ENCODE data around the gene TRAPPC3L. TPM values are rescaled to one million over a fixed set of nuclear protein-coding genes. Genes with fewer than 3 reads are reported as not detected.
A peak's percentile ranks its signal among the peaks of the same experiment; 100 is the strongest.

The TRAPPC3L gene
- total and polyA plus RNA-seq, 9 of the 15 experiments (the other 6 are each of a cell fraction or from before 2014, with no cell fraction given): not detected

GRCh38 chr6:116571683-116572000, 26.2 kb upstream of the TRAPPC3L start (continued):
- TF ChIP-seq, protein P1, sequence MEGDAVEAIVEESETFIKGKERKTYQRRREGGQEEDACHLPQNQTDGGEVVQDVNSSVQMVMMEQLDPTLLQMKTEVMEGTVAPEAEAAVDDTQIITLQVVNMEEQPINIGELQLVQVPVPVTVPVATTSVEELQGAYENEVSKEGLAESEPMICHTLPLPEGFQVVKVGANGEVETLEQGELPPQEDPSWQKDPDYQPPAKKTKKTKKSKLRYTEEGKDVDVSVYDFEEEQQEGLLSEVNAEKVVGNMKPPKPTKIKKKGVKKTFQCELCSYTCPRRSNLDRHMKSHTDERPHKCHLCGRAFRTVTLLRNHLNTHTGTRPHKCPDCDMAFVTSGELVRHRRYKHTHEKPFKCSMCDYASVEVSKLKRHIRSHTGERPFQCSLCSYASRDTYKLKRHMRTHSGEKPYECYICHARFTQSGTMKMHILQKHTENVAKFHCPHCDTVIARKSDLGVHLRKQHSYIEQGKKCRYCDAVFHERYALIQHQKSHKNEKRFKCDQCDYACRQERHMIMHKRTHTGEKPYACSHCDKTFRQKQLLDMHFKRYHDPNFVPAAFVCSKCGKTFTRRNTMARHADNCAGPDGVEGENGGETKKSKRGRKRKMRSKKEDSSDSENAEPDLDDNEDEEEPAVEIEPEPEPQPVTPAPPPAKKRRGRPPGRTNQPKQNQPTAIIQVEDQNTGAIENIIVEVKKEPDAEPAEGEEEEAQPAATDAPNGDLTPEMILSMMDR (IDR thresholded peaks at IDR 0.05 in 2 of 3, conservative IDR thresholded peaks at IDR 0.05 in 1 of 3; ENCODE audit: insufficient read depth in 2 of 3, low read depth in 1 of 3, low read length in 3 of 3): 0 out of 6 replicates have a peak, but pooled peaks of 1 of the 3 experiments have one; percentile 1
- peak; percentile 18; the same call in 1 of the 2 replicates for TF ChIP-seq ZEB2 (IDR thresholded peaks at IDR 0.05)
- no peak for TF ChIP-seq DEAF1 (CRISPR knock-in tag; IDR thresholded peaks at IDR 0.05)
- no peak for TF ChIP-seq POLR2A (conservative IDR thresholded peaks at IDR 0.05)
- TF ChIP-seq NKRF (IDR thresholded peaks at IDR 0.05; ENCODE audit: borderline replicate concordance): peak; percentile 8; the same call in 1 of the 2 replicates
- TF ChIP-seq HMGN3 (IDR thresholded peaks at IDR 0.05; ENCODE audit: borderline replicate concordance, extremely low read depth, insufficient read length, low read depth, low read length): peak; percentile 3
- TF ChIP-seq RBFOX2 (IDR thresholded peaks at IDR 0.05; ENCODE audit: low read depth, low read length): peak; percentile 41; the same call in 1 of the 2 replicates
- 0 out of 2 replicates have a peak, but pooled peaks have one; percentile 13 for TF ChIP-seq ZBTB7A (IDR thresholded peaks at IDR 0.05; ENCODE audit: borderline replicate concordance, control insufficient read depth, low read depth, low read length)
- peak; percentile 11 for TF ChIP-seq SAP30 (IDR thresholded peaks at IDR 0.05; ENCODE audit: borderline replicate concordance, insufficient read depth, low read depth, low read length, poor library complexity, severe bottlenecking)
- TF ChIP-seq, protein P2, sequence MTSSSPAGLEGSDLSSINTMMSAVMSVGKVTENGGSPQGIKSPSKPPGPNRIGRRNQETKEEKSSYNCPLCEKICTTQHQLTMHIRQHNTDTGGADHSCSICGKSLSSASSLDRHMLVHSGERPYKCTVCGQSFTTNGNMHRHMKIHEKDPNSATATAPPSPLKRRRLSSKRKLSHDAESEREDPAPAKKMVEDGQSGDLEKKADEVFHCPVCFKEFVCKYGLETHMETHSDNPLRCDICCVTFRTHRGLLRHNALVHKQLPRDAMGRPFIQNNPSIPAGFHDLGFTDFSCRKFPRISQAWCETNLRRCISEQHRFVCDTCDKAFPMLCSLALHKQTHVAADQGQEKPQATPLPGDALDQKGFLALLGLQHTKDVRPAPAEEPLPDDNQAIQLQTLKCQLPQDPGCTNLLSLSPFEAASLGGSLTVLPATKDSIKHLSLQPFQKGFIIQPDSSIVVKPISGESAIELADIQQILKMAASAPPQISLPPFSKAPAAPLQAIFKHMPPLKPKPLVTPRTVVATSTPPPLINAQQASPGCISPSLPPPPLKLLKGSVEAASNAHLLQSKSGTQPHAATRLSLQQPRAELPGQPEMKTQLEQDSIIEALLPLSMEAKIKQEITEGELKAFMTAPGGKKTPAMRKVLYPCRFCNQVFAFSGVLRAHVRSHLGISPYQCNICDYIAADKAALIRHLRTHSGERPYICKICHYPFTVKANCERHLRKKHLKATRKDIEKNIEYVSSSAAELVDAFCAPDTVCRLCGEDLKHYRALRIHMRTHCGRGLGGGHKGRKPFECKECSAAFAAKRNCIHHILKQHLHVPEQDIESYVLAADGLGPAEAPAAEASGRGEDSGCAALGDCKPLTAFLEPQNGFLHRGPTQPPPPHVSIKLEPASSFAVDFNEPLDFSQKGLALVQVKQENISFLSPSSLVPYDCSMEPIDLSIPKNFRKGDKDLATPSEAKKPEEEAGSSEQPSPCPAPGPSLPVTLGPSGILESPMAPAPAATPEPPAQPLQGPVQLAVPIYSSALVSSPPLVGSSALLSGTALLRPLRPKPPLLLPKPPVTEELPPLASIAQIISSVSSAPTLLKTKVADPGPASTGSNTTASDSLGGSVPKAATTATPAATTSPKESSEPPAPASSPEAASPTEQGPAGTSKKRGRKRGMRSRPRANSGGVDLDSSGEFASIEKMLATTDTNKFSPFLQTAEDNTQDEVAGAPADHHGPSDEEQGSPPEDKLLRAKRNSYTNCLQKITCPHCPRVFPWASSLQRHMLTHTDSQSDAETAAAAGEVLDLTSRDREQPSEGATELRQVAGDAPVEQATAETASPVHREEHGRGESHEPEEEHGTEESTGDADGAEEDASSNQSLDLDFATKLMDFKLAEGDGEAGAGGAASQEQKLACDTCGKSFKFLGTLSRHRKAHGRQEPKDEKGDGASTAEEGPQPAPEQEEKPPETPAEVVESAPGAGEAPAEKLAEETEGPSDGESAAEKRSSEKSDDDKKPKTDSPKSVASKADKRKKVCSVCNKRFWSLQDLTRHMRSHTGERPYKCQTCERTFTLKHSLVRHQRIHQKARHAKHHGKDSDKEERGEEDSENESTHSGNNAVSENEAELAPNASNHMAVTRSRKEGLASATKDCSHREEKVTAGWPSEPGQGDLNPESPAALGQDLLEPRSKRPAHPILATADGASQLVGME (CRISPR knock-in tag; IDR thresholded peaks at IDR 0.05): 0 out of 2 replicates have a peak, but pooled peaks have one; percentile 33
- TF ChIP-seq ZNF766 (CRISPR knock-in tag; conservative IDR thresholded peaks at IDR 0.05): no peak
- TF ChIP-seq ZNF408 (CRISPR knock-in tag; IDR thresholded peaks at IDR 0.05; ENCODE audit: low read depth): no peak
- no peak for TF ChIP-seq MYC (IDR thresholded peaks at IDR 0.05; ENCODE audit: low read depth, low read length)
- peak; percentile 51; the same call in 1 of the 2 replicates for TF ChIP-seq MYC (CRISPR knock-in tag; IDR thresholded peaks at IDR 0.05; ENCODE audit: borderline replicate concordance, low read depth)
- TF ChIP-seq STAG1 (CRISPR knock-in tag; IDR thresholded peaks at IDR 0.05; ENCODE audit: borderline replicate concordance): no peak
